Adrenal gland (tissue), 5 donors: Measurements from ENCODE around the gene HTR5A.

Experiments used
- CTCF ChIP-seq, 6 experiments: fragments of 450-650 bp in 4 of 6; fragments of 200-600 bp in 2 of 6; sonication (generic) in 1 of 6; IDR thresholded peaks; 1 replicate in 5 of 6; 2 replicates in 1 of 6; pipeline versions ENCODE4 v1.5.1 to v1.8.0; 2016 to 2021; ENCODE audit warnings: antibody characterized with exemption in 6 of 6, mild to moderate bottlenecking in 2 of 6, moderate library complexity in 1 of 6
- POLR2A ChIP-seq, 2 donors: fragments of 450-650 bp; IDR thresholded peaks; one replicate each; pipeline ENCODE4 v1.6.1; 2017; ENCODE audit warnings: antibody characterized with exemption in 2 of 2, mild to moderate bottlenecking in 2 of 2, moderate library complexity in 1 of 2
- donor health status: DM: no; HTN: no; CAD: no.

GRCh38 chr7:155032978-155033377 is 37.1 kb upstream of the HTR5A start:
- TF ChIP-seq CTCF (IDR thresholded peaks at IDR 0.05) (no peak), POLR2A (IDR thresholded peaks at IDR 0.05) (no peak)
